HCT116 (cell line): ENCODE data around the gene GAK.

Source experiments
- EZH2phosphoT487 ChIP-seq: fragments of 200-600 bp; IDR thresholded peaks from 2 replicates; pipeline ENCODE4 v1.6.1; 2018; ENCODE audit warnings: antibody characterized with exemption, borderline replicate concordance
- POLR2A ChIP-seq: IDR thresholded peaks from 2 replicates; pipeline ENCODE4 v1.7.0; 2011; ENCODE audit warnings: borderline replicate concordance; ENCODE audit not compliant: insufficient read depth, insufficient read length; ENCODE audit errors: extremely low read depth

GRCh38 chr4:953574-953915 is 21.4 kb upstream of the GAK start:
- no peak for TF ChIP-seq EZH2phosphoT487
- no peak for TF ChIP-seq POLR2A
